Activated naive CD4-positive, alpha-beta T cell treated with anti-CD3 and anti-CD28 coated beads, Interleukin-2, amount 50 U/mL, for 24 hours (primary cell): ENCODE measurements around the gene EGLN2.
"Not testable (repeated sequence)": the region's sequence is repeated elsewhere in the genome, so short reads cannot be mapped to it uniquely, and the experiment has no call there.

Experiments used
- H3K27ac Mint-ChIP-seq: one replicate; pipeline ENCODE4 v1.8.0; 2021; ENCODE audit warnings: mild to moderate bottlenecking, mixed read lengths
- H3K27me3 Mint-ChIP-seq: one replicate; pipeline ENCODE4 v1.8.0; 2021; ENCODE audit warnings: mixed read lengths
- H3K36me3 Mint-ChIP-seq: one replicate; pipeline ENCODE4 v1.8.0; 2021; ENCODE audit warnings: mixed read lengths
- H3K4me1 Mint-ChIP-seq: one replicate; pipeline ENCODE4 v1.8.0; 2021; ENCODE audit warnings: mixed read lengths
- H3K4me3 Mint-ChIP-seq: one replicate; pipeline ENCODE4 v1.8.0; 2021; ENCODE audit warnings: mild to moderate bottlenecking, mixed read lengths
- H3K9me3 Mint-ChIP-seq: one replicate; pipeline ENCODE4 v1.8.0; 2021; ENCODE audit warnings: mixed read lengths

The EGLN2 gene

DNA sequence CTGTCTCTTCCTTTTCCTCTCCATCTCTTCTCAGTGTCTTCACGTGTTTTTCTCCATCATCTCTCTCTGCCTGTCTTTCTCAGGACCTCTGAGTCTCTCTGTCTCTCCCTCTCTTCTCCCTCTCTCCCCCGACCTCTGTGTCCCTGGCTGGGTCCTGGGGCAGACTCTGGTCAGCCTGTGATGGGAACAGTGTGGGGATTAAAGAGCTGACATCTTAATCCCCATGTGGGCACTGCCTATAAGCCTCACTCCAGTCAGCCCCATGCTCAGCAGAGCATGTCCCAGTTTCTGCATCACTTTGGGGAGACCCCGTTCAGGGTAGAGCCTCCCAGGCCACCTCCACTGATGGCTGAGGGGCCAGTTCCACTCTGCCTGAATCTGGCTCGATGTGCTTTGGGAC, 16.2 kb downstream of the EGLN2 start:
- no peaks in the 10 kb centered on the region for H3K27me3 Mint-ChIP-seq
- H3K36me3 Mint-ChIP-seq = no peaks in the 10 kb centered on the region
- no peak overlapping the region for H3K4me3 Mint-ChIP-seq
- H3K27ac Mint-ChIP-seq = no peak overlapping the region
- H3K9me3 Mint-ChIP-seq = no peaks in the 10 kb centered on the region
- peaks cover 51% of the 10 kb centered on the region for H3K4me1 Mint-ChIP-seq

GRCh38 chr19:40818480-40819399, 19.7 kb downstream of the EGLN2 start:
- H3K36me3 Mint-ChIP-seq = not testable (repeated sequence)
- Mint-ChIP-seq H3K4me3 (peak overlapping the region; percentile 76), H3K4me1 (peaks cover 30% of the 10 kb centered on the region)

DNA sequence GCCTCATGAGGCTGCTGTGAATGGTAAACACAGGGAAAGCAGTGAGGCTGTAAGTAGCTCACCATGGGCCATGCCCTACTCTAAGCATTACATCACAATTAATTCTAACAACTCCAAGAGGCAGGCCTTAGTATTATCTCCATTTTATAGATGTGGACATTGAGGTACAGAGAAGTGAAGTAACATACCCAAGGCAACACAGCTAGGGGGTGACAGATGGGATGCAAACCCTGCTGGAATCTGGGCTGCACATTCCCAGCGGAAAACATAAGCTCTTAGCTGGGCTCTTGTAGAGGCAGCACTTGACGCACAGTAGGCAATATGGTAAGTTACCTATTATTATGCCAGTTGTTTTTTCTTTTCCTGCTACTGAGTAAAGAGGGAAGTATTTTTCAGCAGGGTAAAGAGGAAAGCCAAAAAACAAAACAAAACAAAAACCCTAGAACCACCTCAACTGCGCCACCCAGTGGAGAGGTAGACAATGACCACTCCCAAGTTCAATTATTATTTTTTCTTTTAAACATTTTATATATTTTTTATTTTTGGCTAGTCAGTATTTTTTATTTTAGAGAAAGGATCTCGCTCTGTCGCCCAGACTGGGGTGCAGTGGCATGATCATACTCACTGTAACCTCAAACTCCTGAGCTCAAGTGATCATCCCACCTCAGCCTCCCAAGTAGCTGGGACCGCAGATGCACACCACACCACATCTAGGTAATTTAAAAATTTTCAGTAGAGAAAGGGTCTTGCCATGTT, 20.7 kb downstream of the EGLN2 start:
- not testable (repeated sequence) for H3K27me3 Mint-ChIP-seq, H3K36me3 Mint-ChIP-seq, H3K27ac Mint-ChIP-seq, H3K9me3 Mint-ChIP-seq, H3K4me3 Mint-ChIP-seq
- H3K4me1 Mint-ChIP-seq = peaks cover 30% of the 10 kb centered on the region

More at GRCh38 chr19:40818480-40819399, 19.7 kb downstream of the EGLN2 start:
- not testable (repeated sequence) for H3K9me3 Mint-ChIP-seq, H3K27me3 Mint-ChIP-seq
- peak overlapping the region; percentile 37 for H3K27ac Mint-ChIP-seq

- no peaks in the 10 kb centered on the region for H3K9me3 Mint-ChIP-seq
- H3K27ac Mint-ChIP-seq = no peak overlapping the region
- H3K27me3 Mint-ChIP-seq = no peaks in the 10 kb centered on the region
- peaks cover 45% of the 10 kb centered on the region for H3K4me1 Mint-ChIP-seq
- H3K4me3 Mint-ChIP-seq = no peak overlapping the region
- H3K36me3 Mint-ChIP-seq = peaks cover 4% of the 10 kb centered on the region
These were observed 23.2 kb downstream of the EGLN2 start for GRCh38 chr19:40822161-40822560.

GRCh38 chr19:40822704-40823553, 23.9 kb downstream of the EGLN2 start:
- H3K4me1 Mint-ChIP-seq = peaks cover 44% of the 10 kb centered on the region
- not testable (repeated sequence) for H3K9me3 Mint-ChIP-seq, H3K4me3 Mint-ChIP-seq, H3K27me3 Mint-ChIP-seq, H3K36me3 Mint-ChIP-seq
- H3K27ac Mint-ChIP-seq = peak overlapping the region; percentile 69

DNA sequence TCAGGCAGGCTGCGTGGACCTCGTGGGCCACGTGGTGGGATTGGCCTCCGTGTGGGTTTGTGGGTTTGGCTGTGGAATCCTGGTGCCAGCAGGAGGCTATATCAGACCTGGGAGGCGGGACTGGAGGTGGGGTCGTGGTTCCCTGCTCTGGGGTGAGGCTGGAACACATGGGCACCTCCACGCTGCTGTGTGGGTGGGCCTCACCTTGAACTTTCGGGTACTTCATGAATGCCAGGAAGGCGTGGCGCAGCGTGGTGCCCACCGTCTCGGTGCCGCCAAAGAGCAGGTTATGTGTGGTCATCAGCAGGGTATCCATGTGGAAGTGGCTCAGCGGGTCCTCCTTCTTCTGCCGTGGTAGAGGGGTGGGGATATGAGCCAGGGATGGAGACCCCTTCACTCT, 25.9 kb downstream of the EGLN2 start:
- H3K4me3 Mint-ChIP-seq, H3K27me3 Mint-ChIP-seq, H3K9me3 Mint-ChIP-seq: not testable (repeated sequence)
- H3K4me1 Mint-ChIP-seq = peaks cover 25% of the 10 kb centered on the region
- H3K27ac Mint-ChIP-seq = peak overlapping the region; percentile 12
- H3K36me3 Mint-ChIP-seq = peaks cover 12% of the 10 kb centered on the region

DNA sequence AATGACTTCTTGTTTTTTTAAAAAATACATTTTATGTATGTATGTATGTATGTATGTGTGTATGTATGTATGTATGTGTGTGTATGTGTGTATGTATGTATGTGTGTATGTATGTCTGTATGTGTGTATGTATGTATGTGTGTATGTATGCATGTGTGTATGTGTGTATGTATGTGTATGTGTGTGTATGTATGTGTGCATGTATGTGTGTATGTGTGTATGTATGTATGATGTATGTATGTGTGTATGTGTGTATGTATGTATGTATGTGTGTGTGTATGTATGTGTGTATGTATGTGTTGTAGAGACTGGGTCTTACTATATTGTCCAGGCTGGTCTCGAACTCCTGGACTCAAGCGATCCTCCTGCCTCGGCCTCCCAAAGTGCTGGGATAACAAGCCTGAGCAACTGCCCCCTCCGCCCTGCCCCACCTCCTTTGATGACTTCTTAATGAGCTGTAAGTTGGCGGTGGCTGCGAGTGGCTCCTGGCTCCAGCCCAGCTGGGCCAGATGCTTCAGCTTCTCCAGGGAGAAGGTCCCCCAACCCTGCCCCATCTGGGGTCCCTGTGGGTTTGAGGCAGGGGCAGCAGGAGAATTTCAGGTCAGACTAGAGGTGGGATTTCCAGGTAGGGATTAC, 26.6 kb downstream of the EGLN2 start:
- Mint-ChIP-seq H3K4me1 (peaks cover 24% of the 10 kb centered on the region), H3K36me3 (peaks cover 12% of the 10 kb centered on the region), H3K27ac (peak overlapping the region; percentile 71)
- H3K4me3 Mint-ChIP-seq, H3K9me3 Mint-ChIP-seq, H3K27me3 Mint-ChIP-seq: not testable (repeated sequence)

- peaks cover 12% of the 10 kb centered on the region for H3K36me3 Mint-ChIP-seq
- not testable (repeated sequence) for H3K27me3 Mint-ChIP-seq
- H3K27ac Mint-ChIP-seq = peak overlapping the region; percentile 84
These were observed 27.3 kb downstream of the EGLN2 start for GRCh38 chr19:40826312-40826698.

DNA sequence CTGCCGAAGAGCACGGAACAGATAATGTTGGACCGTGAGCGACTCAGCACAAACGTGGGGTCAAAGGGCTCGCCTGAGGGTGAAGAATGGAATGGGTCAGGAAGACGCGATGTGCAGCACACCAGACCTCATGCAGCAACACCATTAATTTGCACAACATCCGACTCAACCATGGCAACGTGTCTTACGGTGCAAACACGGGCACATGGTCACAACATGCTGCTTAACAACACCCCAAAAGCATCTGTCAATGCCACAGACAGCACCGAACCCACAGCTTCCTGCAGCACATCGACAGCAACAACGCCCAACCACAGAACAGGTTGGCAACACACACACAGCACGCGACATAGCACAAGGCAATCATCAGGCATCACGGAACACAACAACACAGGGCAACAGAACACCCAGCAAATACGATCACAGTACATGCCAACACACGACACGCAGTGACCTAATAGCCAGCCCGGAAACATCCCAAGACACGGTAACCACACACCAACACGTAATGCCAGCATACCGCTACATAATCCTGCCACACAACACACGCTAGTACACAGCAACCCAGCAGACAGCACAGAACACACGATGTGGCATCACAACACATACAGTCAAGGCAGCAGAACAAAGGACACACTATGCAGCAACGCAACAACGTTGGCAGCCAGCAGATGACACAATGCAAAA, 27.9 kb downstream of the EGLN2 start:
- peak overlapping the region; percentile 84 for H3K27ac Mint-ChIP-seq
- peak overlapping the region; percentile 39 for H3K4me3 Mint-ChIP-seq
- peaks cover 12% of the 10 kb centered on the region for H3K36me3 Mint-ChIP-seq

More at GRCh38 chr19:40826312-40826698, 27.3 kb downstream of the EGLN2 start:
- H3K9me3 Mint-ChIP-seq, H3K4me3 Mint-ChIP-seq: not testable (repeated sequence)
- H3K4me1 Mint-ChIP-seq = peaks cover 24% of the 10 kb centered on the region

GRCh38 chr19:40827386-40828247, 28.6 kb downstream of the EGLN2 start:
- Mint-ChIP-seq H3K4me1 (peaks cover 26% of the 10 kb centered on the region), H3K36me3 (peaks cover 12% of the 10 kb centered on the region), H3K4me3 (no peak overlapping the region), H3K27ac (no peak overlapping the region), H3K9me3 (no peaks in the 10 kb centered on the region), H3K27me3 (no peaks in the 10 kb centered on the region)

More for the DNA sequence above, 27.9 kb downstream of the EGLN2 start:
- not testable (repeated sequence) for H3K27me3 Mint-ChIP-seq, H3K9me3 Mint-ChIP-seq
- H3K4me1 Mint-ChIP-seq = peaks cover 24% of the 10 kb centered on the region

GRCh38 chr19:40829205-40829604, 30.2 kb downstream of the EGLN2 start:
- H3K27me3 Mint-ChIP-seq = no peaks in the 10 kb centered on the region

GRCh38 chr19:40830741-40831140, 31.8 kb downstream of the EGLN2 start:
- not testable (repeated sequence) for H3K27me3 Mint-ChIP-seq, H3K4me3 Mint-ChIP-seq, H3K9me3 Mint-ChIP-seq
- Mint-ChIP-seq H3K4me1 (peaks cover 31% of the 10 kb centered on the region), H3K36me3 (peaks cover 12% of the 10 kb centered on the region), H3K27ac (peak overlapping the region; percentile 23)

More at GRCh38 chr19:40829205-40829604, 30.2 kb downstream of the EGLN2 start:
- Mint-ChIP-seq H3K36me3 (peaks cover 12% of the 10 kb centered on the region), H3K9me3 (no peaks in the 10 kb centered on the region), H3K4me3 (no peak overlapping the region), H3K4me1 (peaks cover 35% of the 10 kb centered on the region), H3K27ac (no peak overlapping the region)

GRCh38 chr19:40831502-40832430, 32.8 kb downstream of the EGLN2 start:
- Mint-ChIP-seq H3K4me3 (no peak overlapping the region), H3K9me3 (no peaks in the 10 kb centered on the region), H3K4me1 (peaks cover 27% of the 10 kb centered on the region), H3K27ac (no peak overlapping the region), H3K36me3 (peaks cover 11% of the 10 kb centered on the region), H3K27me3 (no peaks in the 10 kb centered on the region)
